Fibroblast of lung (primary cell): ENCODE data around the gene ESF1. TPM values are rescaled to one million over a fixed set of nuclear protein-coding genes. Genes with fewer than 3 reads are reported as not detected.
"Not testable (repeated sequence)": the region's sequence is repeated elsewhere in the genome, so short reads cannot be mapped to it uniquely, and the experiment has no call there.

Experiments
- DNase-seq, 2 donors: peaks; one replicate each; pipeline versions ENCODE4 v3.0.0 to v3.0.0-alpha.2; 2010; ENCODE audit warnings: low read depth in 2 of 2
- H2AFZ ChIP-seq: 2 replicates; pipeline ENCODE4 v1.5.1; 2012; ENCODE audit warnings: low read length, control low read depth, inconsistent platforms
- H3K27ac ChIP-seq: 2 replicates; pipeline ENCODE4 v1.5.1; 2011; ENCODE audit warnings: low read length, control low read depth; ENCODE audit not compliant: insufficient read depth
- H3K27me3 ChIP-seq: 2 replicates; pipeline ENCODE4 v1.5.1; 2011; ENCODE audit warnings: mild to moderate bottlenecking, low read length; ENCODE audit not compliant: control insufficient read depth, insufficient read depth
- H3K36me3 ChIP-seq: 2 replicates; pipeline ENCODE4 v1.5.1; 2011; ENCODE audit warnings: low read length; ENCODE audit not compliant: control insufficient read depth, insufficient read depth
- H3K4me1 ChIP-seq: 2 replicates; pipeline ENCODE4 v1.5.1; 2011; ENCODE audit warnings: low read length; ENCODE audit not compliant: control insufficient read depth, insufficient read depth; ENCODE audit errors: extremely low read depth
- H3K4me2 ChIP-seq: 2 replicates; pipeline ENCODE4 v1.5.1; 2011; ENCODE audit warnings: low read length, control low read depth; ENCODE audit not compliant: insufficient read depth; ENCODE audit errors: extremely low read depth
- H3K4me3 ChIP-seq, 4 experiments: fragments of 200-600 bp in 1 of 4; sonication (generic) in 1 of 4; replicated peaks in 1 of 4; 2 replicates each; pipeline ENCODE4 v1.5.1; 2011 to 2016; ENCODE audit warnings: low read length in 4 of 4, low read depth in 3 of 4, mild to moderate bottlenecking in 3 of 4, control low read depth in 2 of 4, inconsistent platforms in 1 of 4, mixed read lengths in 1 of 4; ENCODE audit not compliant: insufficient read depth in 1 of 4; ENCODE audit errors: control extremely low read depth in 1 of 4
- H3K79me2 ChIP-seq: 2 replicates; pipeline ENCODE4 v1.5.1; 2012; ENCODE audit warnings: mild to moderate bottlenecking, low read length, inconsistent platforms; ENCODE audit not compliant: control insufficient read depth, insufficient read depth
- H3K9ac ChIP-seq: 2 replicates; pipeline ENCODE4 v1.5.1; 2011; ENCODE audit warnings: mild to moderate bottlenecking, low read length, control low read depth; ENCODE audit not compliant: insufficient read depth
- H3K9me3 ChIP-seq: 2 replicates; pipeline ENCODE4 v1.5.1; 2012; ENCODE audit warnings: low read depth, low read length; ENCODE audit not compliant: control insufficient read depth, insufficient read depth
- H4K20me1 ChIP-seq: 2 replicates; pipeline ENCODE4 v1.5.1; 2011; ENCODE audit warnings: low read length; ENCODE audit not compliant: control insufficient read depth, insufficient read depth; ENCODE audit errors: extremely low read depth
- CTCF ChIP-seq, 2 donors: IDR thresholded peaks in 1 of 2; conservative IDR thresholded peaks in 1 of 2; 1 replicate in 1 of 2; 2 replicates in 1 of 2; pipeline ENCODE4 v1.5.1; 2011 to 2012; ENCODE audit warnings: low read length in 2 of 2, control low read depth in 1 of 2, inconsistent platforms in 1 of 2, low read depth in 1 of 2, mild to moderate bottlenecking in 1 of 2
- EZH2 ChIP-seq: IDR thresholded peaks from 2 replicates; pipeline ENCODE4 v1.5.1; 2012; ENCODE audit warnings: low read length, control low read depth, mild to moderate bottlenecking; ENCODE audit errors: missing control alignments
- polyA plus RNA-seq, 2 donors: library from polyadenylated mRNA; depleted of rRNA in 1 of 2; stranded (reverse) in 1 of 2; unstranded in 1 of 2; fragments of >200 nt; gene quantifications; 2 replicates each; pipeline ENCODE4 v1.2.1, GENCODE V29; 2011 to 2012; ENCODE audit warnings: missing spikeins in 1 of 2
- total RNA-seq: library from RNA; depleted of rRNA; stranded (reverse); fragments of >200 nt; gene quantifications from 2 replicates; pipeline ENCODE4 v1.2.1, GENCODE V29; 2014

ESF1 gene
- total and polyA plus RNA-seq, 2 donors (not counting 1 experiment from before 2014, with no cell fraction given) = 7.3 to 13.2 TPM

- H3K4me2 ChIP-seq = no peak overlapping the region
- no peak overlapping the region for H3K9ac ChIP-seq
- no peak overlapping the region for H2AFZ ChIP-seq
- H3K79me2 ChIP-seq = no peaks in the 10 kb centered on the region
- no peak for DNase-seq
- H4K20me1 ChIP-seq = no peaks in the 10 kb centered on the region
- no peaks in the 10 kb centered on the region for H3K9me3 ChIP-seq
- peaks cover 5% of the 10 kb centered on the region for H3K36me3 ChIP-seq
- H3K4me3 ChIP-seq = no peak overlapping the region
- TF ChIP-seq CTCF (conservative IDR thresholded peaks at IDR 0.05 in 1 of 2, IDR thresholded peaks at IDR 0.05 in 1 of 2; ENCODE audit: low read depth in 1 of 2, low read length in 2 of 2) = no peak
- no peak for TF ChIP-seq EZH2
- H3K27ac ChIP-seq = no peak overlapping the region
- H3K27me3 ChIP-seq = no peaks in the 10 kb centered on the region
- no peaks in the 10 kb centered on the region for H3K4me1 ChIP-seq
Measured at GRCh38 chr20:13770141-13770540, 14.6 kb downstream of the ESF1 start.

- Histone ChIP-seq H3K4me3 (no peak overlapping the region), H3K36me3 (peaks cover 5% of the 10 kb centered on the region), H3K27me3 (no peaks in the 10 kb centered on the region), H3K27ac (no peak overlapping the region), H3K4me1 (no peaks in the 10 kb centered on the region), H3K4me2 (no peak overlapping the region), H4K20me1 (no peaks in the 10 kb centered on the region), H3K9ac (no peak overlapping the region), H3K9me3 (no peaks in the 10 kb centered on the region), H3K79me2 (no peaks in the 10 kb centered on the region), H2AFZ (no peak overlapping the region)
- TF ChIP-seq EZH2 (no peak), CTCF (conservative IDR thresholded peaks at IDR 0.05 in 1 of 2, IDR thresholded peaks at IDR 0.05 in 1 of 2; ENCODE audit: low read depth in 1 of 2, low read length in 2 of 2) (no peak)
- no peak for DNase-seq
Measured at GRCh38 chr20:13765868-13766416, 18.8 kb downstream of the ESF1 start.

- H3K27me3 ChIP-seq = no peaks in the 10 kb centered on the region
- H3K4me2 ChIP-seq = no peak overlapping the region
- H3K9me3 ChIP-seq = no peaks in the 10 kb centered on the region
- no peak overlapping the region for H3K27ac ChIP-seq
- no peaks in the 10 kb centered on the region for H3K4me1 ChIP-seq
- no peak overlapping the region for H3K9ac ChIP-seq
- no peak overlapping the region for H3K4me3 ChIP-seq
- no peak overlapping the region for H2AFZ ChIP-seq
- peaks cover 3% of the 10 kb centered on the region for H3K36me3 ChIP-seq
- no peaks in the 10 kb centered on the region for H4K20me1 ChIP-seq
- TF ChIP-seq CTCF (conservative IDR thresholded peaks at IDR 0.05 in 1 of 2, IDR thresholded peaks at IDR 0.05 in 1 of 2; ENCODE audit: low read depth in 1 of 2, low read length in 2 of 2) = no peak
- no peak for TF ChIP-seq EZH2
- no peak for DNase-seq
- no peaks in the 10 kb centered on the region for H3K79me2 ChIP-seq
Measured at GRCh38 chr20:13765299-13765698, 19.4 kb downstream of the ESF1 start.

GRCh38 chr20:13760451-13760946, 24.2 kb downstream of the ESF1 start:
- not testable (repeated sequence) for H3K4me1 ChIP-seq

More at GRCh38 chr20:13760451-13760946, 24.2 kb downstream of the ESF1 start:
- H2AFZ ChIP-seq, H3K27me3 ChIP-seq, H3K4me3 ChIP-seq, H3K9ac ChIP-seq, H3K36me3 ChIP-seq, H3K4me2 ChIP-seq, DNase-seq, H3K9me3 ChIP-seq, H3K27ac ChIP-seq, H4K20me1 ChIP-seq, H3K79me2 ChIP-seq: not testable (repeated sequence)
